ENCODE measurements around the gene METAP1.
"Not testable (repeated sequence)": the region's sequence is repeated elsewhere in the genome, so short reads cannot be mapped to it uniquely, and the experiment has no call there.

Gene METAP1

GRCh38 chr4:98998551-98998950 lies 3.0 kb downstream of the METAP1 start:
- DNase-seq: no peak

- no peak for DNase-seq
Observed at GRCh38 chr4:99002279-99002678, 6.8 kb downstream of the METAP1 start.

GRCh38 chr4:99008051-99008450 lies 12.5 kb downstream of the METAP1 start:
- DNase-seq: no peak

GRCh38 chr4:99011910-99012309 lies 16.4 kb downstream of the METAP1 start:
- DNase-seq: no peak

- no peak for DNase-seq
Observed at GRCh38 chr4:99013402-99013843, 17.9 kb downstream of the METAP1 start.

- no peak for DNase-seq
Observed at GRCh38 chr4:99013884-99014523, 18.5 kb downstream of the METAP1 start.

- no peak for DNase-seq
Observed at GRCh38 chr4:99021386-99021785, 25.9 kb downstream of the METAP1 start.

GRCh38 chr4:99022566-99022965 lies 27.0 kb downstream of the METAP1 start:
- DNase-seq: no peak

- DNase-seq: not testable (repeated sequence)
Observed at GRCh38 chr4:99023800-99024251, 28.3 kb downstream of the METAP1 start.

- DNase-seq: no peak
Observed at GRCh38 chr4:99024481-99025275, 29.2 kb downstream of the METAP1 start.

- DNase-seq: no peak
Observed at GRCh38 chr4:99025506-99025905, 30.0 kb downstream of the METAP1 start.

GRCh38 chr4:99027304-99027703 lies 31.8 kb downstream of the METAP1 start:
- no peak for DNase-seq

- DNase-seq: no peak
Observed at GRCh38 chr4:99028187-99028586, 32.7 kb downstream of the METAP1 start.

GRCh38 chr4:99029018-99029735 lies 33.7 kb downstream of the METAP1 start:
- DNase-seq: no peak

GRCh38 chr4:99029852-99030251 lies 34.3 kb downstream of the METAP1 start:
- no peak for DNase-seq

GRCh38 chr4:99033956-99034355 lies 38.4 kb downstream of the METAP1 start:
- DNase-seq: no peak

- no peak for DNase-seq
Observed at GRCh38 chr4:99038213-99038612, 42.7 kb downstream of the METAP1 start.

GRCh38 chr4:99043346-99043745 lies 47.8 kb downstream of the METAP1 start:
- DNase-seq: no peak

GRCh38 chr4:99047710-99048109 lies 52.2 kb downstream of the METAP1 start:
- no peak for DNase-seq

- no peak for DNase-seq
Observed at GRCh38 chr4:99052902-99053301, 57.4 kb downstream of the METAP1 start.

GRCh38 chr4:99054428-99054994 lies 59.0 kb downstream of the METAP1 start:
- no peak for DNase-seq

GRCh38 chr4:99058228-99058627 lies 62.7 kb downstream of the METAP1 start:
- no peak for DNase-seq

- no peak for DNase-seq
Observed at GRCh38 chr4:99059550-99059949, 64.0 kb downstream of the METAP1 start.

Measured in NCI-H1092 (cell line).